ENCODE data around the gene ATP1A2.

Gene ATP1A2

DNA sequence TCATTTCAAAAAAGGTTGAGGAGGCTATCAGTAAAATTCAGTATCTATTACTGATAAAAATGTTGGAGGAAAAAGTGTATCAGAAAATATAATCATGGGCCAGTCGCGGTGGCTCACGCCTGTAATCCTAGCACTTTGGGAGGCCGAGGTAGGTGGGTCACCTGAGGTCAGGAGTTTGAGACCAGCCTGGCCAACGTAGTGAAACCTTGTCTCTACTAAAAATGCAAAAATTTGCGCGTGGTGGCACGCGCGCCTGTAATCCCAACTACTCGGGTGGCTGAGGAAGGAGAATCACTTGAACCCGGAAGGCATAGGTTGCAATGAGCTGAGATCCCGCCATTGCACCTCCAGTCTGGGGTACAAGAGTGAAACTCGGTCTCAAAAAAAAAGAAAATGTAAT, 30.5 kb downstream of the ATP1A2 start:
- DNase-seq (ENCODE audit: low read depth): no peak

DNA sequence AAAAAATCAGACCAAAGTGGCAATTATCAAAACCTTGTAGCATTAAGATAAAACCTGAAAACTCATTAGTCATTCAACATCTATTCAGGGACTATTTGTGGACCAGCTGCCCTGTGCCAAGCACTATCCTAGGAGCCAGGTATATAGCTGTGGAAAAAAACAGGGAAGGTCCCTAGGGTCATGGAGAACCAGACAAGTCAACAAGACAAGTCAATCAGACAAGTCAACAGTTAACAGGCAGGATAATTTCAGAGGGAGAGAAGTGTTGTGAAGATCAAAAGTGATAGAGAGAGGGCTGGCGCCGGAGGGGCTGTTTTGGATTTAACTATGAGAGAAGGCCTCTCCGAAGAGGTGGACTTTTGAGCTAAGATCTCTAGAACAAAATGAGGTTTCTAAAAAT, 32.6 kb downstream of the ATP1A2 start:
- DNase-seq (ENCODE audit: low read depth): no peak

DNA sequence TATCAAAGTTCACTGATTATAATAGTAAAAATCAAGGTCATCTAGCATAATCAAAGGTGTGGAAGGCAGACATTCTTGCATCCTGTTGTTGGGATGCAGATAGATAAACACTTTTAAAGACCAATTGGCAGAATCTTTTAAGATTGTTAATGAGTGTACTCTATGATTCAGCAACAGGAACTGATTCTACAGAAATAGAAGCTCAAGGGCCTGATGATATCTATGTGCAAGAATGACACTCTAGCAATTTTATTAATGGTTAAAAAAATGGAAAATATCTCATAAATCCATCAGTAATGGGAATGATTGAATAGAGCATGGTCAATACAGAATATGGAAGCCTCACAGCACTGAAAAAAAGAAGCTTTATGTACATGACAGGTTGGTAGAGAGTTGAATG, 33.7 kb downstream of the ATP1A2 start:
- no peak for DNase-seq (ENCODE audit: low read depth)

DNA sequence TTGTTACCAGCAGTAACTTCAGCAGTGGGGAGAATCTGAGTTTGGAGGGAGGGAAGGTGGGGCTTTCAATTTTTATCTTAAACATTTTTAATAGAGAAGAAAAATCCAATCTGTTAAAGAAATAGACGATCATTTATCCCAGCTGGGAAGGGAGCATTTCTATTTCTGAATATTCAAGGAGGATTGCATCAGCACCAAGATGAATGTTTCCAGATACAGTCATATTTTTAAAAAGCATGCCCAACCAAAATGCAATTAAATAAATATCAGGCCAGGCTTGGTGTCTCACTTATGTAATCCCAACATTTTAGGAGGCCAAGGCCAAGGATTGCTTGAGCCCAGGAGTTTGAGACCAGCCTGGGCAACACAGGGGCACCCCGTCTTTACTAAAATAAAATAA, 34.2 kb downstream of the ATP1A2 start:
- peak; percentile 54 for DNase-seq (ENCODE audit: low read depth)

DNA sequence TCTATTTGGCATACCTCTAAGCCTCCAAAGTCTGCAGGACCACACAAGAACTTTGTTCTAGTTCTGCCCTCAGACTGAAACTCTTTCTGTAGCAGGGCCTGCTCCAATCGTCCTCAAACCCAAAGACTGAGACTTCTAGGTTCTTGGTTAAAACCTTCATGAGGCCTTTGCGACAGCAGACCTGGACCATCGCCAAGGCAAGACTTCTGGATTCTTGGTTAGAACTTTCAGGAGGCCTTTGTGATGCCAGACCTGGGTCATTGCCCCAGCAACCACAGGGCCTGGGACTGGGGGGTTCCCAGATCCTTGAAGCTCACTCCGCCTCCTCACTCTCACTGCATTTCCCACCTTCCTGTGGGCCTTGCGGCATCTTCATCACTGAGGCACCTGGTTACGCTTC, 35.7 kb downstream of the ATP1A2 start, which contains the start of gene ATP1A4:
ATP1A4 (plus strand) TSS at position 301 of the 400 bp plus-strand sequence. CDS start 438 bp downstream, outside the sequence.
- no peak for DNase-seq (ENCODE audit: low read depth)

DNA sequence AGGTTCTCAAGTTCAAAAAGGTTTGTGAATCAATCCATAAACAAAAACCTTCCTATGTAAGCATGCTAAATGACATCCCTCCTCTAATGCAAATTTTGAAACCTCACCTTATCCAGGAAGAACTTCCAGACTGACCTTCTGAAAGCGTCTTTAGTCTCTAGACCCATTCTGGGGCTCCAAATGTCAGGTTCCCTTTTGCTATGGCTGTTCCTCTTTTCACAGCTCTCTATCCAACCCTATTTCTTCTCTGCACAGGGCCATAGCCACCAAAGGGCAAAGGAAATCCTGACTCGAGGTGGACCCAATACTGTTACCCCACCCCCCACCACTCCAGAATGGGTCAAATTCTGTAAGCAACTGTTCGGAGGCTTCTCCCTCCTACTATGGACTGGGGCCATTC, 39.2 kb downstream of the ATP1A2 start:
- DNase-seq (ENCODE audit: low read depth): no peak

DNA sequence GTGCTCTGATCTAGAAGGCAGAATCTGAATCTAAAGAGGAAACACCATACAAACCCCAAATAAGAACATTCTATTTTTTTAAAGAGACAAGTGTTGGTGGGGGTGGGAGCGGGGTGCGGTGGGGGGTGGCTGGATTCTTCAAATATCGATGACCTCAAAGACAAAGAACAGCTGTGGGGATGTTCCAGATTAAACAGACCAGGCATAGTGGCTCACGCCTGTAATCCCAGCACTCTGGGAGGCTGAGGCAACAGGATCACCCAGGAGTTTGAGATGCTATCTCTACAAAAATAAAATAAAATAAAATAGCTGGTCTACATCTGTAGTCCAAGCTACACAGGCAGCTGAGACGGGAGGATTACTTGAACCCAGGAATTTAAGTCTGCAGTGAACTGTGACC, 40.8 kb downstream of the ATP1A2 start:
- DNase-seq (ENCODE audit: low read depth): no peak

DNA sequence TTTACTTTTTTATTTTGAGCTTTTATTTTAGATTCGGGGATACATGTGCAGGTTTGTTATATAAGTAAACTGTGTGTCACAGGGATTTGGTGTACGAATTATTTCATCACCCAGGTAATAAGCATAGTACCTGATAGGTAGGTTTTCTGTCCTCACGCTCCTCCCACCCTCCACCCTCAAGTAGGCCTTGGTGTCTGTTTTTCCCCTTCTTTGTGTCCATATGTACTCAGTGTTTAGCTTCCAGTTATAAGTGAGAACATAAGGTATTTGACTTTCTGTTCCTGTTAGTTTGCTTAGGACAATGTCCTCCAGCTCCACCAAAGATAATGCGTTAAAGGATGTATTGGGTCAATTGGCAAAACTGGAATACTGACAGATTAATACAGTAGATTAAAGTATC, 41.6 kb downstream of the ATP1A2 start:
- no peak for DNase-seq (ENCODE audit: low read depth)

DNA sequence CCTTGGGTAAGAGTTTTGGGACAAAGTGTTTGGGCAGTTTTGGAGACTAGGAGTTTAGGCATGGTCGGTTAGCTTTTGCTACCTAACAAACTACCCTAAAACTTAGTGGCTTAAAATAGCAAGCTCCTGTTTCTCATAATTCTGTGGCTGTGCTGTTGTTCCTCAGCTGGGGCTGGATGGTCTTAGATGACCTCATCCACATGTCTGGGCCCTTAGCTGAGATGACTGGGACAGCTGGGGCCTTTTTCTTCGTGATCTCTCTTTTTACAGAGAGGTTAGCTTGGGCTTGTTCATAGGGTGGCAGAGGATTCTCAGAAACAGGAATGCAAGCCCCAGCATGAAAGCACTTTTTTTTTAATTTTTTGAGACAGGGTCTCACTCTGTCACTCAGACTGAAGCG, 42.5 kb downstream of the ATP1A2 start:
- no peak for DNase-seq (ENCODE audit: low read depth)

DNA sequence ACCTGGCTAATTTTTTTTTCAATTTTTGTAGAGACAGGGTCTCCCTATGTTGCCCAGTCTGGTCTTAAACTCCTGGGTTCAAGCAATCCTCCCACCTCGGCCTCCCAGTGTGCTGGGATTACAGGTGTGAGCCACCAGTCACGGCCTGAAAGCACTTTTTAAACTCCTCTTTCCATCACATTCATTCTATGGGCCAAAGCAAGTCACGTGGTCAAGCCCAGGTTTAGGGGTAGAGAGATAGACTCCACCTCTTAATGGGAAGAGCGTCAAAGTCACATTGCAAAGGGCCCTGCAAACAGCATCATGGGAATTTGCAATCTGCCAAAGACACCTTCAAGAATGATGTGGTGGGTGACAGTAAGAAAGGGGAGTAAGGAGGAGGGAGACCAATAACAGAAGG, 43.0 kb downstream of the ATP1A2 start:
- DNase-seq (ENCODE audit: low read depth): no peak

DNA sequence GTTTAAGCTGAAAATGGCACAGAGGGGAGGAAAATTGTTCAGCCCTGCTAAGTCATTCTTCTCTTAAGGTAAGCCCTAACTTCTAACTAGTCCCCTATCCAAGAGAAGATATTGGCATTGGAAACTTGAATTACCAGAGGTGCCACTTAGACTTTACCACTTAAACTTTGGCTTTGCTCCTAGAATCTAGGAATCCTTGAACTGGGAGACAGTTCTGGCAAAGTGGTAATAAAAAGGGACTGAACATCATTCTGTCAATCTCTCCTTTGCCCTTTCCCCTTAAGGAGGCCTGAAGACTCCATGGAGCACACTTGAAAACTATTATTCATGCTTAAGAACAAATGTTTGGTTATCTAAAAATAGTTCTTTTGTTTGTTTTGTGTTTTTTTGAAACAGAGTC, 44.3 kb downstream of the ATP1A2 start:
- DNase-seq (ENCODE audit: low read depth): peak; percentile 16

DNA sequence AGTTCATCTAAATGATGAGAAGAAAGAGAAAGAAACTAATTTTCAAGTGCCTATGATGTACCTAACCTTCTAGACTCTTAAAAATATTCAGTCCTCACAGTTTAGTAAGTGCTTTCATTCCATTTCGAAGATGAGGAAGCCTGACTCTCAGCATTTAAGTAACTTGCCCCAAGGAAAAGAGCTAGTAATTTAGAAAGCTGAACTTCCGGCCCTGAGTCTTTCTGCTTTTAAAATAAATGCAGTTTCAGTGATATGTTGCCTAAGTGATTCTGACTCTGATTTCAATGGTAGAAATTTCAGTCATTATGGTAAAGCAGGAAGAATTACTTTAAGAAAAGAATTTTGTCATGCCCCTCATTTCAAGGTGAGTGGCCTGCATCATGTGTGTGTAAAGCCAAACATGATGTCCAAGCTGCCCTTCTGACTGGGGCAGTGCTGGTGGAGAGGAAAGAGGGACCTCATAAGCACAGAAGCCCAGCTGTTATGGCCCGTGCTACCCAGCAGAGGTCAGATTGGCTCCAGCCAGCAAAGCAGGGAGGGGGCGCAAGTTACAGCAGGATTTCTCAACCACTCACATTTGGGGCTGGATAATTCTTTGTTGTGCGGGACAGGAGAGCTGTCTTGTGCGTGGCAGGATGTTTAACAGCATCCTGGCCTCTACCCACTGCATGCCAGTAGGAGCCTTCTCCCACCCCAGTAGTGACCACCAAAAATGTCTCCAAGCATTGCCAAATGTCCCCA, 46.6 kb downstream of the ATP1A2 start:
- no peak for DNase-seq (ENCODE audit: low read depth)

DNA sequence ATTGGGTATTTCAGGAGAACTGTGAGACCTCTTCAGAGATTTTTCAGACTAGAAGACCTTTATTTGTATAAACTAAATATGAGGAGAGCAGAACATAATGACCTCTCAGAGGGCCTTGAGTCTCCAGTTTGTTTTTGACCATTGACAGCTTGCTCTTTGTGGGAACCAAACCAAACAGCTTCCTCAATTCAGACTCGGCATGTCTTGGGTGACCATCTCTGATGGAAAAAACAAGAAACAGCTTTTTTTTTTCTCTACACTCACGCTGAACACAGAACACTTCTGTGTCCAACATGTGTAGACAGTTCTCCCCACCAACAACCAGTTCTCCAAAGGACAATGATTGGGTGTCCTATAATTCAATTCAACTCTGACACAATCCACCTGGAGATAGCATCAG, 47.4 kb downstream of the ATP1A2 start:
- DNase-seq (ENCODE audit: low read depth): no peak

DNA sequence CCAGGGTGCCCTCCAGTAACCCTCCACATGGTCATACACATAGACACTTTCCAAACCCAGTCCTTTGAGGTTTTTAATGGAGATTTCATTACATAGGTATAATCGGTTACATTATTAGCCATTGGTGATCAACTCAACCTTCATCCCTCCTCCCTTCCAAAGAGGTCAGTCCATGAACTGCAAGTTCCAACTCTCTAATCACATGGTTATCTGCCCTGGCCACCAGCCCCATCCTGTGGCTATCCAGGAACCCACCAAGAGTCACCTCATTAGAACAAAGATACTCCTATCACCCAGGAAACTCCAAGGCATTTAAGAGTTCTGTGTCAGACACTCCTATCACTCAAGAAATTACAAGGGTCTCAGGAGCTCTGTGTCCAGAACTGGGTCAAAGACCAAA, 48.1 kb downstream of the ATP1A2 start:
- no peak for DNase-seq (ENCODE audit: low read depth)

DNA sequence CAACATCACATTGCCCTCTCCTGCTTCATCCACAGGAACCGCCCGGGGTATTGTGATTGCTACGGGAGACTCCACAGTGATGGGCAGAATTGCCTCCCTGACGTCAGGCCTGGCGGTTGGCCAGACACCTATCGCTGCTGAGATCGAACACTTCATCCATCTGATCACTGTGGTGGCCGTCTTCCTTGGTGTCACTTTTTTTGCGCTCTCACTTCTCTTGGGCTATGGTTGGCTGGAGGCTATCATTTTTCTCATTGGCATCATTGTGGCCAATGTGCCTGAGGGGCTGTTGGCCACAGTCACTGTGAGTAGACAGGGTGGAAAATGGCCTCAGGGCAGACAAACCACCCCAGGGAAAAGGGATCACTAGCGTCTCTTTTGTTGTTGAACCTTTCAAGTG, 48.6 kb downstream of the ATP1A2 start:
- no peak for DNase-seq (ENCODE audit: low read depth)

DNA sequence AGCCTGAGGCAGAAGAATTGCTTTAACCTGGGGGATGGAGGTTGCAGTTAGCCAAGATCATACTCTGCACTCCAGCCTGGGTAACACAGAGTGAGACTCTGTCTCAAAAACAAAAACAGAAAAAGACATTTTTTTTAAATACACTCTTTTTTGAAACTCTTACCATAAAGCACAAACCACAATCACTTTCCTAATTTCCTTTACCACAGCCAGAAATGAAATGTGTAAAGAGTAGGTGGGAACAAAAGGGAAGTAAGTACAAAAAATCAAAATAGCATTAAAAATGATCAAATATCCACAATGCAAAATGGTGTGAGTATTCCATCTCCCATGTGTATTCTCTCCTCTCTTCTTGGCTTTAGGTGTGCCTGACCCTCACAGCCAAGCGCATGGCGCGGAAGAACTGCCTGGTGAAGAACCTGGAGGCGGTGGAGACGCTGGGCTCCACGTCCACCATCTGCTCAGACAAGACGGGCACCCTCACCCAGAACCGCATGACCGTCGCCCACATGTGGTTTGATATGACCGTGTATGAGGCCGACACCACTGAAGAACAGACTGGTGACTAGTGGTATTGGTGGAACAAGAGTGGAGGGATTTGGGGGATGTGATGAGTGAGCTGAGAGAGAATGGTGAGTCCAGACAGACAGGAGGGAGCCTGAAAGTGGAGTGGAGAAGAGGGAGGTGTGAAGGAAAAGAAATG, 50.8 kb downstream of the ATP1A2 start:
- no peak for DNase-seq (ENCODE audit: low read depth)

DNA sequence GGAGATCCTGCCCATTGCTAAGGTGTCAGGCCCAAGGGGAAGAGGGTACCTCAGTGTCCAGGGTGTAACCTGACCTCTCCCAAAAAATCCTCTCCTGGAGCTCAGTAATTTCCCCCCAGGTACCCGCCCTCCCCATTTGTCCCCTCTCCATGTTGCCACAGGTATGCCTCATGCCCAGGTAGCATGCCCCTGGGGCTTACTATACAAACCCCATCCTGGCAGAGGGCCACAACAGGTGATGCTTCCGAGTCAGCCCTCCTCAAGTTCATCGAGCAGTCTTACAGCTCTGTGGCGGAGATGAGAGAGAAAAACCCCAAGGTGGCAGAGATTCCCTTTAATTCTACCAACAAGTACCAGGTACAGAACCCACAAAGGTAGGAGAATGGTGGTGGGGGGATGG, 51.5 kb downstream of the ATP1A2 start:
- no peak for DNase-seq (ENCODE audit: low read depth)

DNA sequence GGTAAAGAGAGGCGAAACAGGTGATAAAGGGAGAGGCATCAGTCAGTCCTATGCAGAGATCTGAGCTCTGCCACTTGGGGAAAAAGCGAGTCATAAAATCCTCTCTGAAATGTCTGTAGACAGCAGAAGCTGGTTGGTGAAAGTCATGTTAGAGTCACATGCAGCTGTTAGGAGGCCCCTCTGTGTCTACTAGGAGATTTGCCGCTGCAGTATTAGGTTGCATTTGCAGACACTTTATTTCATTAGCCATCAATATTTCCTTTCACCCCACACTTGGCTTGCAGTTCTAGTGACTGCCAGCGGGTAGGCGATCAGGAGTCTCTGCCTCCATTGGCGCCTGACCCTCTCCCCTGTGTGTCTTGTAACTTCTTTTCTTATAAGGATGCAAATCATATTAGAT, 52.0 kb downstream of the ATP1A2 start:
- DNase-seq (ENCODE audit: low read depth): no peak

DNA sequence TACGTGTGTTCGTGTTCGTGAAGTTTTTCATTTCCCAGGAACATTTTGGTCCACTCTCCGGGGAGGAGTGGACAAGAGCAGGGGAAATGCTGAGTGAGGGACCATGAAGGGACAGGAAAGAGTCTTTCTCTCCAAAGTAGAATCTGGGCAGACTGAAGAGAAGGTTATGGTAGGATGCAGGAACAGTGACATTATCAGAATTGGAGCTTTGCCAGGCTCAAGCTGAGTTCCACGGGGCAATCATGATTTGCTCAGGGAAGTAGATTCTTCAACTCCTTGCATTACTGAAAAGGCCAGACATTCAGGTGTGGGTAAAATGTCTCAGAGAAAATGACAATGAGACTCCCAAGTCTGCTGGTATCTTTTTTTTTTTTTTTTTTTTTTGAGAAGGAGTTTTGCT, 52.5 kb downstream of the ATP1A2 start:
- DNase-seq (ENCODE audit: low read depth): no peak

DNA sequence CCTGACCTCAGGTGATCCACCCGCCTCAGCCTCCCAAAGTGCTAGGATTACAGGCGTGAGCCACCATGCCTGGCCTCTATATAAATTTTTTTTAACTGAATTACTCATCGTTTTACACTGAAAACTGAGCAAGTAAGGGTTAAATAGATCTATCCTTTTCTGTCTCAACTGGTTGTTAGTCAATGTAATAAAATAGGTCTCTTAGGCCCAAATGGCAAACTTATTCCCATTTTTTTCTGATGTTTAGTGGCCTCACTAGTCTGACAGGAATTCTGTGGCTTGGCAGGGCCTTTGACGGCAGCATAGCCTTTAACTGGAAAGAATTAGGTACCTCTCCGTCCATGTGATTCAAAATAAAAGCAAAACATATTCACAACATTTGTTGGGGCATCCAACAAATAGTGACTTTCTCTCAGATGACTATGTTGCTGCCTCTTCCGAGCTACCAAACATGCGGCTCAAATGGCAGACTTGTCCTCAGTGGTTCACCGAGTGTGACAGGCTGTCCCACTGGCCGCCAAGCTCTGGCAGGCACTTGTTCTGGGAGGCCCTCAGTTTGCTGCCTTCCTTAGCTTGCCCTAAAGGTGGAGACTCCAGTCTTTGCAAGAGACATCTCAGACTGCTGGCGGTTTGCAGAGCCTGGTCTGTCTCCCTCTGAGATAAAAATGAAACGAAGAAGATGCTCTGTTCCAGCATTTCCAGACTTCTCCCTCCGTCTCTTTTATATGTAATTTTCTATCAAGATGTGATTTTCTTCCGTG, 53.2 kb downstream of the ATP1A2 start:
- peak; percentile 60 for DNase-seq (ENCODE audit: low read depth)

DNA sequence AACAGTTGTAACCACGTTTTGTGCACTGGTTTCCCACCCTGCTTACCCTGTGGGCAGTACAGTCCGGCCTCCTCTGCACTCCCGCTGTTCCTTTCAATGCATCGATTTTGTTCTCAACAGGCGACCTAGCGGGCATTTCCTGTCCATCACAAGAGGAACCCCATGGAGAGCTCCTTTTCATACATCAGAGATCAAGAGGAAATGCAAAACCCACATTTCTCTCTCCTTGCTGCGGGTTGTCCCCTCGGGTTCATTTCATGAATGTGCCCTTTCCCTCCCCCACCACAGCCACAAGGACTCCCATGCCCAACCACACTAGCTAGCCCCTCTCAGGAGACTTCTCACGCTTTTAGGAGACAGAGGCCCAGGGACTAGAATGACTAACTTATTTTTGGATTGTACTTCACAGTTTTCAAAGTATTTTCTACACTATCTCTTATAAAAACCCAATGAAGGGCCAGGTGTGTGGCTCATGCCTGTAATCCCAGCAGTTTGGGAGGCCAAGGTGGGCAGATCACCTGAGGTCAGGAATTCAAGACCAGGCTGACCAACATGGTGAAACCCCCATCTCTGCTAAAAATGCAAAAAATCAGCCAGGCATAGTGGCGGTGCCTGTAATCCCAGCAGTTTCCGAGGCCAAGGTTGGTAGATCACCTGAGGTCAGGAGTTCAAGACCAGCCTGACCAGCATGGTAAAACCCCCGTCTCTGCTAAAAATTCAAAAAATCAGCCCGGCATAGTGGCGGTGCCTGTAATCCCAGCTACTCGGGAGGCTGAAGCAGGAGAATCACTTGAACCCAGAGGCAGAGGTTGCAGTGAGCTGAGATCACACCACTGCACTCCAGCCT, 54.2 kb downstream of the ATP1A2 start:
- DNase-seq (ENCODE audit: low read depth): no peak

DNA sequence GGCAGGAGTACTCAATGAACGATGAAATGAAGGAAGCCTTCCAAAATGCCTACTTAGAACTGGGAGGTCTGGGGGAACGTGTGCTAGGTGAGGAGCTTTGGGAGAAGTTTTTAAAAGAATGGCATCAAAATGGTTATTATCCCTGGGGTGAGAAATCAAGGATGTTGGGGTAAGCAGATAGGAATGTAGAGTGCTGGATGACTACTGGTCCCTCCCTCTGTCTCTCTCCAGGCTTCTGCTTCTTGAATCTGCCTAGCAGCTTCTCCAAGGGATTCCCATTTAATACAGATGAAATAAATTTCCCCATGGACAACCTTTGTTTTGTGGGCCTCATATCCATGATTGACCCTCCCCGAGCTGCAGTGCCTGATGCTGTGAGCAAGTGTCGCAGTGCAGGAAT, 55.8 kb downstream of the ATP1A2 start:
- DNase-seq (ENCODE audit: low read depth): peak; percentile 25

Measured in GM04503 (cell line).